Effector CD4-positive, alpha-beta T cell (primary cell): ENCODE results near the gene SPPL3.
"Not testable (repeated sequence)": the region's sequence is repeated elsewhere in the genome, so short reads cannot be mapped to it uniquely, and the experiment has no call there.

Source experiments
- DNase-seq: peaks from one replicate; pipeline ENCODE4 v3.0.0-alpha.2; 2020

SPPL3 gene

GRCh38 chr12:120814903-120815429 is 89.2 kb downstream of the SPPL3 start:
- no peak for DNase-seq

- DNase-seq, result no peak
These were observed 89.8 kb downstream of the SPPL3 start for GRCh38 chr12:120814203-120814902.

GRCh38 chr12:120813588-120814153 is 90.5 kb downstream of the SPPL3 start:
- no peak for DNase-seq

- no peak for DNase-seq
These were observed 94.1 kb downstream of the SPPL3 start for GRCh38 chr12:120810021-120810420.

- no peak for DNase-seq
These were observed 99.7 kb downstream of the SPPL3 start for GRCh38 chr12:120804428-120804827.

GRCh38 chr12:120801146-120801545 is 103.0 kb downstream of the SPPL3 start:
- no peak for DNase-seq

- no peak for DNase-seq
These were observed 103.5 kb downstream of the SPPL3 start for GRCh38 chr12:120800665-120801064.

GRCh38 chr12:120799243-120800045 is 104.7 kb downstream of the SPPL3 start:
- no peak for DNase-seq

GRCh38 chr12:120798696-120799095 is 105.5 kb downstream of the SPPL3 start:
- no peak for DNase-seq

GRCh38 chr12:120797677-120798642 is 106.2 kb downstream of the SPPL3 start:
- DNase-seq, result no peak

- DNase-seq, result no peak
These were observed 108.5 kb downstream of the SPPL3 start for GRCh38 chr12:120795441-120796178.

GRCh38 chr12:120793357-120793756 is 110.8 kb downstream of the SPPL3 start:
- no peak for DNase-seq

- not testable (repeated sequence) for DNase-seq
These were observed 111.7 kb downstream of the SPPL3 start for GRCh38 chr12:120792456-120792855.

- DNase-seq, result no peak
These were observed 112.4 kb downstream of the SPPL3 start for GRCh38 chr12:120791669-120792176.

GRCh38 chr12:120790114-120790513 is 114.0 kb downstream of the SPPL3 start:
- DNase-seq, result no peak

- no peak for DNase-seq
These were observed 116.3 kb downstream of the SPPL3 start for GRCh38 chr12:120787889-120788288.

- no peak for DNase-seq
These were observed 119.4 kb downstream of the SPPL3 start for GRCh38 chr12:120784804-120785203.

GRCh38 chr12:120783197-120783596 is 121.0 kb downstream of the SPPL3 start:
- no peak for DNase-seq

GRCh38 chr12:120775862-120776552 is 128.2 kb downstream of the SPPL3 start:
- no peak for DNase-seq

GRCh38 chr12:120774169-120774916 is 129.8 kb downstream of the SPPL3 start:
- no peak for DNase-seq
